Stimulated activated CD8-positive, alpha-beta memory T cell treated with anti-CD3 and anti-CD28 coated beads, Interleukin-4, amount 100 ng/mL, for 4 hours (primary cell): ENCODE measurements around the gene LOXHD1.

ENCODE experiments used
- DNase-seq, 2 donors: peaks; one replicate each; pipeline ENCODE4 v3.0.0-alpha.2; 2020; ENCODE audit warnings: low read depth in 2 of 2, low spot score in 1 of 2

LOXHD1 gene, protein sequence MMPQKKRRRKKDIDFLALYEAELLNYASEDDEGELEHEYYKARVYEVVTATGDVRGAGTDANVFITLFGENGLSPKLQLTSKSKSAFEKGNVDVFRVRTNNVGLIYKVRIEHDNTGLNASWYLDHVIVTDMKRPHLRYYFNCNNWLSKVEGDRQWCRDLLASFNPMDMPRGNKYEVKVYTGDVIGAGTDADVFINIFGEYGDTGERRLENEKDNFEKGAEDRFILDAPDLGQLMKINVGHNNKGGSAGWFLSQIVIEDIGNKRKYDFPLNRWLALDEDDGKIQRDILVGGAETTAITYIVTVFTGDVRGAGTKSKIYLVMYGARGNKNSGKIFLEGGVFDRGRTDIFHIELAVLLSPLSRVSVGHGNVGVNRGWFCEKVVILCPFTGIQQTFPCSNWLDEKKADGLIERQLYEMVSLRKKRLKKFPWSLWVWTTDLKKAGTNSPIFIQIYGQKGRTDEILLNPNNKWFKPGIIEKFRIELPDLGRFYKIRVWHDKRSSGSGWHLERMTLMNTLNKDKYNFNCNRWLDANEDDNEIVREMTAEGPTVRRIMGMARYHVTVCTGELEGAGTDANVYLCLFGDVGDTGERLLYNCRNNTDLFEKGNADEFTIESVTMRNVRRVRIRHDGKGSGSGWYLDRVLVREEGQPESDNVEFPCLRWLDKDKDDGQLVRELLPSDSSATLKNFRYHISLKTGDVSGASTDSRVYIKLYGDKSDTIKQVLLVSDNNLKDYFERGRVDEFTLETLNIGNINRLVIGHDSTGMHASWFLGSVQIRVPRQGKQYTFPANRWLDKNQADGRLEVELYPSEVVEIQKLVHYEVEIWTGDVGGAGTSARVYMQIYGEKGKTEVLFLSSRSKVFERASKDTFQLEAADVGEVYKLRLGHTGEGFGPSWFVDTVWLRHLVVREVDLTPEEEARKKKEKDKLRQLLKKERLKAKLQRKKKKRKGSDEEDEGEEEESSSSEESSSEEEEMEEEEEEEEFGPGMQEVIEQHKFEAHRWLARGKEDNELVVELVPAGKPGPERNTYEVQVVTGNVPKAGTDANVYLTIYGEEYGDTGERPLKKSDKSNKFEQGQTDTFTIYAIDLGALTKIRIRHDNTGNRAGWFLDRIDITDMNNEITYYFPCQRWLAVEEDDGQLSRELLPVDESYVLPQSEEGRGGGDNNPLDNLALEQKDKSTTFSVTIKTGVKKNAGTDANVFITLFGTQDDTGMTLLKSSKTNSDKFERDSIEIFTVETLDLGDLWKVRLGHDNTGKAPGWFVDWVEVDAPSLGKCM (N-terminal part only)

DNA sequence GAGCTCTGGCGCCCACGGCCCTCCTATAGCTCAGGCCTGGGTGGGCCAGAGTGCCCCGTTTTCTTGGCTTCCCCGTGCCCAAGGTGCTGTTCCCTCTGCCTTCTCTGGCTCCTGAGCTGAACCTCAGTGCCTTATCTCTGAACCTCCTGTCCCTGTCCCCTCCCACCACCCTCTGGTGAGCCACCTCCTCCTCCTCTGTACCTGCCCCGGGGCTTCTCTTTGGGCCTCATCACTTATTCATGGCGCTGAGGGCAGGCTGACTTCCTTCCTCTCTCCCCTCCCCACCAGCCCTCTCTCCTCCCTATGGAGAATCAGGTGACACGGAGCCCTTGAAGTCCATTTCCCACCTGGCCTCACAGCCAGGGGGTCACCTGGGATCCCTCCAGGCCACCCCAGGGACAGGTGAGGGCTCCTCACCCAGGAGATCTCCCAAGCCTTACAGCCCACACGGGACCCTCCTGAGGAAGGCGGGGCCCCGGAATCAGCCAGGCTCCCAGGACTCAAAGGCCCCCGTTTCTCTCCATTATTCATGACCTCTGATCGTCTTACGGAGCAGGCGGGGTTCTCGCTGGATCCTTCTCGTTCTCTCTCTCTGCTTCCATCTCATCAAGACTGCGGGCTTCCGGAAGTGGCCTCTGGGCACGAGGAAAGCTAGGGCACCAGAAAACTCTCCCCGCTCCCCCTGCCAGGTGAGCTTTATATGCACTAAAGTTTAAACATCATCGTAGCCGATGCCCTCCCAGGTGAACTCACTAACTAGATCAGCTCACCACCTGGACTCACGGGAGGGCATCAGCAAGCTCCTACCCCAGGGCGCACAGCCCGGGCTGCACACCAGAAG, at the start of gene LOXHD1:
TSS of gene LOXHD1 (minus strand) at position 106 of the 841 bp plus-strand sequence. CDS start 187 bp downstream, outside the sequence.
- no peak for DNase-seq

DNA sequence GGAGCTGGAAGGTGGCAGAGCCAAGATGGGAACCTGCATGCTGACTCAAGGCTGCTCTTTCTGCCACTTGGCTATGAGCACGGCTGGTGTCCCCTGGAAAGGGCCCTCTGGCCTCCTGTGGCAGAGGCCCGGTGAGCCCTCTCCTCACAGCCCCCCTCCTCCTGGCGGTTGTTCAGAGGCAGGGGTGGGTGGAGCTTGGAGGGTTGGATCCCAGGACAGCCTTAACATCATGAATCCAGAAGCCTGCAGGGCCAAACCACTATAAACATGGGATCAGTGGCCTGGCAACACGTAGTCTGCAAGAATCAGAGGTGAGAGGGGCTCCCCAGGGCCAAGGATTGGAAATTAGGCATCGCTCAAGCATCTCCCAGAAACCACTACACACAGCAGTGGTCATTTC, 48.5 kb upstream of the LOXHD1 start:
- no peak for DNase-seq

DNA sequence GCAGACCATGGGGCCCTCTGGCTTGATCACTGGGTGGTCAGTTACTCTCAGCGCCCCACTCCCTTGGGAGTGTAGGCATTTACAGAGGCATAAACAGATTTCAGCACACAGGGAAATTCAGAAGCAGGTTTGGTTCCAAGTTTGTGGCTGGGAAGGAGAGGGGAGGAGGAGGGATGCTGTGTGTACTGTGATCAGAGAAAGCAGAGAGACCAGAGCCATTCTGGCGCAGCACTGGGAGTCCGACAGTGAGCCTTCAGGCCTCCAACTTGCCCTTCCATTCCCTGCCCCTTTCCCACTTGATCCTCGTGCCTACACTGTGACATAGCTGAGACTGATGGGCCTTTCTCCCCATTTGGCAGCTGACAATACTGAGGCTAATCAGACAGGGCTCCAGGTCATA, 47.8 kb upstream of the LOXHD1 start:
- no peak for DNase-seq

DNA sequence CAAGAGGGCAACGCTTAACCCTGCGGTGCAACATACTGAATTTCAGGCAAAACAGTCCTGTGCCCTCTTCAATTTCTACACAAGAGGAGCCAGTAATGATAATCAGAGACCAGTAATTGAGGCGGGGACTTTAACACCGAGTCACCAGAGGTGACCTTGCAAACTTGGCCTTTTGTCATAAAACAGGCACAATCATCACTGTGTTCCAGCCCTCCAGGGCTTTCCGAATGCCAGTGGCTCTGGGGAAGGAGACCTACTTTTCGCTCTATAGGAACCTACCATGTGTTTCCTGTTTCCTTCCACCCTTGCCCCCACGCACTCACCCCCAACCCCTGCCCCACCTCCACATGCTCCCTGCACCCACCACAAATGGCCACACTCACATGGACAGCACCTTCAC, 47.2 kb upstream of the LOXHD1 start:
- DNase-seq, result no peak

DNA sequence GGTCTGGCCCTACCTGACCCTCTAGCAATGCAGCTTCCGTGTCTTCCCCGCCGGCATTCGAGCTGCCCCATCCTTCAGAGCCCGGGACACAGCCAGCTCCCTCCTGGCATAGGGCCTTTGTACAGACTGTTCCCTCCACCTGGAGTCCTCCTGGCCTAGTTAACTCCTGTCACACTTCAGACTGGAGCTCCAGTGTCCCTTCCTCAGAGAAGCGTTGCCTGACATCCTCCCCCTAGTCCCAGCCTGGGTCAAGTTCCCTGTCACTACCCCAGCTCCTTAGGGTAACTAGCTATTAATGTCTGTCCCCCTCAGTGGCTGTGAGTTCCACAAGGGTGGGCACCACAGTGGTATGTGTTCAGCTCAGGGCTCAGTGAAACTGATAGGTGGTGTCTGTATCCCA, 45.5 kb upstream of the LOXHD1 start:
- DNase-seq, result no peak

DNA sequence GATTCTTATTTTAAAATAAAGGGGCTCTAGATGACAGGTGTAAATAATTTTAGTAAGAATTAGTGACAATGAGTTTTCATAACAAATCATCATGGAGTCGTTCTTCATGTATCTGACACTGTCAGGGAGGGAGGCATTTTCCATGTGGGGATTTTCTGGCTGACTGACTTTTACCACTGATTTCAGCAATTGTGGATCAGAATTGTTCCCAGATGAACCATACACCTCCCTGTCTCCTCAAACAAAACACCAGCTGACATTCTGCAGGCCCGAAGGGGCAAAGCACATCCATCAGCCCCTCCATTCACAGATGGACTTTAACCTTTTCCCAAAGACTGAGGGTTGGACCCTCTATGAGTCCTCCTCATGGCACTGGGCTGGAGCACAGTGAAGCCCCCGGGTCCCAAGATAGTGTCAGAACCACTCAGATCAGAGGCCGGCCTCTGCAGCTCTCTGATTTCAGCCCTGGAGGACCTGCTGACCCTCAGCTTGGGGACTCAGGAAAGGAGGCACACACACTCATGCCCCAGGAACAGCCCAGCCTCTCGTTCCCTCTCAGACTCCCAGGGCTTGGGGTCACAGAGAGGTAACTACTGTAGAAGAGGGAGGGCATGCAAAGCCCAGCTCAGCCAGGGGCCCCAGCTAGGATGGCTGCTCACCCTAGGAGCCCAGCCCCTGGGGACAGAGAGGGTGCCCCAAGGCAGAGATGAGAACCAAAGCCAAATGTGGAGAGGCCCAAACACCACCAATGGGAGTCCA, 43.2 kb upstream of the LOXHD1 start:
- no peak for DNase-seq

DNA sequence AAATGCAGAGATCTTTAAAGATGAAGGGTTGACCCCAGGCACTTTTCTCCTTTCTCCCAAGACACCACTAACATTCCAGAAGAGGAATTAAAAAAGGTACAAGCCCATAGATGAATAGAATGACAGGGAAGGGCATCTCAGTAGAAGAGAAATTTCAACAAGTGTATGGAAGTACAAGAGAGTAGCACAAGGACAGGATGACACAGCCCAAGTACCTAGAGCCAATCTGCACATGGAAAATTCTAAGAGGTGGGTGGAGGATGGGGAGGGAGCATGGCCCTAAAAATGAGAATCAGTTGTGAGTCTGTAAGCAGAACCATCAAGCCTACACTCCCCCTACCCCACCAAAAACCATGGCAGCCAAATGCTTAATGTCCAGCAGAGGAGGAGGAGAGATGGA, 39.7 kb upstream of the LOXHD1 start:
- no peak for DNase-seq

DNA sequence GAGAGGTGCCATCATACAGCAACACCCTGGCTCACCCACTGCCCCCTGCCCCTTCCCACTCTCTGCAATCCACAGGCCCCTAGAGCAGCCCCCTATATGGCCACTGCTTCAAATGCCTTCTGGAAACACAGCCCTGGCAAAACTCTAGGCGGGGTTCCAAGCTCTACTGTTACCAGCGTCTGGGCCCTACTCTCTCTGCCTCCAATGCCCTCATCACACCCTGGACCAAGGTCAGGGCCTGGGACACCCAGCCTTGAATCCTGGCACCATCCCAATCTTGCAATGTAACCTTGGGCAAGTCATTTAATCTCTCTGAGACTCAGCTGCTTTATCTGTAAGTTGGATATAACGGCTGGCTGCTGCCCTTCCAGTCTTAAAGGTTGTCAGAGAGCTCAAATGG, 39.2 kb upstream of the LOXHD1 start:
- DNase-seq, result no peak

DNA sequence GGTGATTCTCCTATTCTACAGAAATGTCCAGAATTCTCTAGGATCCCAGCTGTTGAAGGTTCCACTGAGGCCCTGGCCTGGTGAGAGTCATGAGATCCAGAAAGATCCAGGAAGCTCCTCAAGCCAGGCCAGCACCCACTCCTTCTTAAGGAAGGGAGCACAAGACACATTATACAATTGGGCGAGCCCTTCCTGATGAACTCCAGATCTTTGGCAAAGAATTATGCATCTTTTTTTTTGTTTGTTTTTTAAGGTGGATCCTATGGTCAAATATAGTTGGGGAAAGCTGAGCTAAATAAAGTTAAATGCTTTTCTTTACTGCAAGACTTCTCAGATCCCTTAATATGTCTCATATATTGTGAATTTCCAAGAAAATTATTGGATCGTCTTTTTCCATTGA, 37.0 kb upstream of the LOXHD1 start:
- DNase-seq, result no peak

DNA sequence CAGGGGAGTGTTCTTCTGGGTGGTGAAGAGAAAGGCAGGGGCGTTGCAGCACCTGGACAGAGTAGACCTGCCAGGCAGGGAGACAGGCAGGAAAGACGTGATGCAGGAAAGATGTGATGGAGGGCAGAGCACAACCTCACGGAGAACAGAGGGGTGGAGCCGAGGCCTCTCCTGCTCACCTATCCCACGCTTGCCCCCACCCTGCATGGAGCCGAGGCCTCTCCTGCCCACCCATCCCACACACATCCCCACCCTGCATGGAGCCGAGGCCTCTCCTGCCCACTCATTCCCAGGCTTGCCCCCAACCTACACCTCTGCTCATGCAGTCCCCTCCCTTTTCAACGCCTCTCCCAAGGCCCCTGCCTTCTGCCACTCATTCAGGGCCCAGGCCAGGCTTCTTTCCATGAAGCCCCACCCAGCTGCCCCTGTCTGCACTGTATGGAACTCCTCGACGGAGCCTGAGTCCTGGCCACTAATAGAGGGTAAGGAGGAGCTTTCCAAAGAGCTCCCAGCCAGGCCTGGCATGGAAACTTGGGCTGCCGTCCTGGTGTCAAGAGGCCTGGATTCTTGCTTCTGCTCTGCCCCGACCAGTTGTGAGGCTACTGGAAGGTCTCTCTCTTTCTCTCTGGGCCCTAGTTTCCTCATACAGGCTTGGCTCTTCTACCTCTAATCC, 32.0 kb upstream of the LOXHD1 start:
- DNase-seq, result no peak

DNA sequence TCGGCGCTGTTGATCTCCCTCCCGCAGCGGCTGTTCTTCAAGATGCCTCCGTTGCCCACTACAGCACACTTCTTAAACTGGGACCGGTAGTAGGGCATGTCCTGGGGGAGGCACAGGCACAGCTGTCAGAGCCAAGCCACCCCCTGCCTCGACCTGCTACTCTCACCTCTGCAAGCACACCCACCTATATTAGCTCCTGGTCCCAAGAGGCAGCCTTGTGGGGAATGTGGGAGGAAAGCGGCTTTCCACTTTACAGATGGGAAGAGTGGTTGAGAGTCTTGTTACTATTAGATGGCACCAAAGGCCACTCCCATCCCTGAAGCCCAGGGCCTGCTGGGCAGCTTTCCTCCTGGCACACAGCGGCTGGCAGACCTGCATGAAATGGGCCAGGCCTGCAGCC, 29.2 kb upstream of the LOXHD1 start:
- no peak for DNase-seq

DNA sequence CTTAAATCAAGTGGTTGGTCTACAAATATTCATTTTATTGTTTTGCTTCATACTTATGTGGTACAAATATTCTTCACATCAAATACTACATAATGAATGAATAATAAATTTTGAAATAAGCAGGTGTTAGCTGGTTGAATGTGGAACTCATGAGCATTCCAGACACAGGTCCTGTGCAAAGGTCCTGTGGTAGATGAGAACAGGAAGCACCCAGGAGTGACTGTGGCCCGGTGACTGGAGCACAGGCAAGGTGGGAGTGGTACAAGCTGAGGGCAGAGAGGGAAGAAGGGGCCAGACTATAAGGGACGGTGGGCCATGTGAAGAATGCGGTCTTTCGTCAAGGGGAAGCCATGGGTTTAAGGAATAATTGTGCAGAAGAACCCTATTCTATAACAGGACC, 26.2 kb upstream of the LOXHD1 start:
- DNase-seq, result no peak

DNA sequence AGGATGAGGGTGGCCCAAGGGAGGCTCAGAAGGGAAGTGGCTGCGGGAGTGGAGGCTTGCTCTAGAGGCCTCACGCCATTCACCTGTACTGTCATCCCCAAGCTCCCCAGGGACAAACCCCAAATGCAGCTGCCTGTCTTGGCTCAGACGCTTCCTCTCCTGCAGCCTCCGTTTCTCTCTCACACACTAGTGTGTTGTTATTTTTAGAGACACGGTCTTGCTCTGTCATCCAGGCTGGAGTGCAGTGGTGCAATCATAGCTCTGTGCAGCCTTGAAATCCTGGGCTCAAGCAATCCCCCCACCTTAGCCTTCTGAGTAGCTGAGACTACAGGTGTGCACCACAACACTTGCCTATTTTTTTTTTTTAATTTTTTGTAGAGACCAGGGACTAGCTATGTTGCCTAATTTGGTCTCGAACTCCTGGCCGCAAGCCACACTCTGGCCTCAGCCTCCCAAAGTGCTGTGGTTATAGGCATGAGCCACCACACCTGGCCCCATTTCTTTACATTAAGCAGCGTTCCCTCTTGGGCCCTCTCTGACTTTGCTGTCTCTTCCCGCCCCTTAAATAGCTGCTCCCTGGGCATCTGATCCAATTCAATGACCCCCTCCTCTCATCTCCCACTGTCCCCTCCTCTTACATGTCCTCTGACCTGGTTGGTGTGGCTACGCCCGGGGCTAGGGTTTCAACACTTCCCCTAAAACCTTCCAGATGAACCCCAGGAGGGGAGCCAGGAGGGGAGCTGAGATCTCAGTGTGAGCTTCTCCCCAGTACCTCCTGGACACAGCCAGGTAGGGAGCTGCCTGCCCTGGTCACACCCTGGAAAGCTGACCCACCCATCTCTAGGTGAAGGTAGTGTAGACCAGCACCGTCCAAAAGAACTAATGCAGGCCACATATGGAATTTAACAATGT, 24.0 kb upstream of the LOXHD1 start:
- no peak for DNase-seq

DNA sequence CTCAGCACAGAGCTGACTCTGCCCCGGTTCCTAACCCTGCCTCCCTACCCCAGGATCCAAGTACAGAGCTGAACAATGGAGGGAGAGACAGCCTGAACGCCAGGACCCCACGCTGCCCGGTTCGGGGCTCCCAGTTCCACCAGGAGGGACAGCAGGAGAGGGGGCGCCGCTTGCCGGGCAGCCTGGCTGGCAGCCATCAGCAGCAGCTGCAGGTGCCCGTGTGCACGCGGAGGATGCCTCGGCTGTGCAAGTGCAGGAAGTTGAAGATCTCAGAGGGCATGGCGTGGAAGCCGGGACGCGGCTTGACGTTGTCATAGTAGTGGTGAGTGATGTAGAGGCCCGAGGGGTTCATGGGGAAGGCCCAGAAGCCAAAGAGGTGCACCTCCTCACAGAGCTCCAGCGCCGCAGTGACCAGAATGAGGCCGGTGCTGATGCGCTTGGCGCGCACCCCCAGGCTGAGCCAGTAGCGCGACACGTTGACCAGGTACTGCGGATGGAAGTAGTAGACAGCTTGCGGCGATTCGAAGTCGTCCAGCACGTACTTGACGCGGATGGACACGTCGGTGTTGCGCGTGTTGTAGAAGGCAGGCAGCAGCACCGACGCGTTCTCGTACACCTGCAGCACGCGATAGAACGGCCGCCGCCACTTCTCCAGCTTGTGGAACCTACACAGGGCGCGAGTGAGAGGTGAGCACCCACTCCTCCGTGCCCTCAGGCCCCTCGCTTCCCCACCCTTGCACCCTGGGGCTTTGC, 23.0 kb upstream of the LOXHD1 start:
- DNase-seq, result no peak

DNA sequence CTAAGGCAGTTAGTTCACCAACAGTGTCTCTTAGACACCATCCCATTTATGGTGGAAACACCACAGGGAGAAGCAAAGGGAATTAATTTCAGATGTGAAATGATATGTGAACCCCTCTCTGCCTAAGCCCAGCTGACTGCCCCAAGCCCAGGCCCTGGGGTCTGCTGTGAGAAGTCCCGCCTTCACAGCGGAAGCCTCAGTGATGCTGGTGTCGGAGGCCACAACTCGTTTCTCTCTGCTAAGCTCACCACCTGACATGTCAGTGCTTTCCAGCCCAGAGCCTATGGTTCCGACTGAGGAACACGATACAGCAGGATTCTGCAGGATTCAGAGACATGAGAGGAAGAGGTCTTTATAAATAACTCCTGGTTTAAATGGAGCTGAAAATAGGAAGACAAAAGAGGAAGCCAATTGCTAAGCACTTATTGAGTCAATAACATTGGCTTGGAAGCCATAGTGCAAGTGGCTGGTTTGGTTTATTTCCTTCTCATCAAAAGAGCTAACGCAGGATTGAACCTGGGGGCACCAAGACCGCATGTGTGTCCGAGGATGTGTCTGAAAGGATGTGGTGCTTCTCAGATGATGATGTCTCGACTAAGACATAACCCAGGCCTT, 21.9 kb upstream of the LOXHD1 start:
- no peak for DNase-seq

DNA sequence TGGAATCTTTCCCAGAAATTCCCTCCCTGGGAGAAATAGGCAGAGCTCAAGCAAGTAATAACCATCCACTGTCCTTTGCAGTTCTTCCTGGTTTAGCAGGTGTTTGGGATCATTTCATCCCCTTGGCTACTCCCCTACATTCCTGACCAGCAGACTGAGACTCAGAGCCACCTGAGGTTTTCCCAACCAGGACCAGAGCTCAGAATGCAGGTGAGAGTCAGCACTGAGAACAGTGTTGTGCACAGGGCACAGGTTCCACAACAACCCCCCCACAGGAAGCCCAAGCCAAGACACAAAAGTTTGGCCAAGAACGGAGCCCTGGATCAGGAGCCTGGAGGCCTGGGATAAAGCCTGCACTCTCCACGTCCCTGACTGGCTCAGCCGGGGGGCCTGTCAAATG, 21.0 kb upstream of the LOXHD1 start:
- no peak for DNase-seq

DNA sequence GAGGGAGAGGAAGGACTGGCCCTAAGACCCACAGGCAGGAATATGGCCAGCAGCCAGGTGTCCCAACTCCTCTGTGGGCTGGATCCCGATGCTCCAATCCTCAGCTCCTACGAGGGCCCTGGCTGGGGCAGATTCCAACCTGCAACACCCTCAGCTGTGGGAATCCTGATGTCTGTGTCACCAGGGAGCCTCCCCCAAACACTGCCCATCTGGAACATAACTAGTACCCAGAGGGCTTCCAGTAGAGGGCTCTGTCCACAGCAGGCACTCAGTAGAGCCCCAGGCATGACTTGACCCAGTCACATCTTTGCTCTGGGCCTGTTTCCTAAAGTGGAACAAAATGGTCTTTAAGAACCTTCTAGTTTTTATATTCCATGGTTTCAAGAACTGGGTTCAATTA, 20.6 kb upstream of the LOXHD1 start:
- no peak for DNase-seq
